K562 (cell line): ENCODE results near the gene HTR1D. TPM values are rescaled to one million over a fixed set of nuclear protein-coding genes. Genes with fewer than 3 reads are reported as not detected.

Source experiments
- CAMTA2 ChIP-seq: fragments of 250-450 bp; sonication (Bioruptor Pico); conservative IDR thresholded peaks from 2 replicates; pipeline ENCODE4 v1.5.1; 2022
- CREM ChIP-seq: IDR thresholded peaks from 2 replicates; pipeline ENCODE4 v1.6.1; 2014; ENCODE audit warnings: antibody characterized with exemption, low read depth
- HDAC2 ChIP-seq: fragments of 450-650 bp; IDR thresholded peaks from 2 replicates; pipeline ENCODE4 v1.6.1; 2016; ENCODE audit warnings: mild to moderate bottlenecking
- MAFG ChIP-seq: fragments of 450-650 bp; conservative IDR thresholded peaks from 2 replicates; pipeline ENCODE4 v1.6.1; 2016; ENCODE audit warnings: missing genetic modification characterization, missing compliant biosample characterization
- MBD2 ChIP-seq: sonication (generic); IDR thresholded peaks from 2 replicates; pipeline ENCODE4 v1.6.1; 2016; ENCODE audit warnings: low read depth, borderline replicate concordance
- MECOM ChIP-seq: fragments of 250-450 bp; sonication (Bioruptor Pico); IDR thresholded peaks from 2 replicates; pipeline ENCODE4 v1.8.0; 2022; ENCODE audit warnings: inconsistent platforms
- PHF8 ChIP-seq: fragments of 200-600 bp; sonication (generic); IDR thresholded peaks from 2 replicates; pipeline ENCODE4 v1.6.1; 2012; ENCODE audit warnings: mixed run types, mild to moderate bottlenecking, inconsistent platforms, low read length, moderate library complexity, borderline replicate concordance
- PRMT5 ChIP-seq: sonication (generic); formaldehyde crosslinking; IDR thresholded peaks from 2 replicates; pipeline ENCODE4 v1.5.0; 2020; ENCODE audit warnings: missing genetic modification reagents
- SMARCE1 ChIP-seq: fragments of 450-650 bp; IDR thresholded peaks from 2 replicates; pipeline ENCODE4 v1.7.1; 2016; ENCODE audit warnings: mild to moderate bottlenecking
- SP1 ChIP-seq: sonication (generic); formaldehyde crosslinking; IDR thresholded peaks from 2 replicates; pipeline ENCODE4 v1.8.1; 2022; ENCODE audit warnings: mild to moderate bottlenecking, missing genetic modification reagents
- ZNF444 ChIP-seq: fragments of 250-450 bp; sonication (Bioruptor Pico); IDR thresholded peaks from 2 replicates; pipeline ENCODE4 v1.4.0; 2020; ENCODE audit warnings: mild to moderate bottlenecking, moderate library complexity
- ZNF57 ChIP-seq: fragments of 450-650 bp; formaldehyde crosslinking; IDR thresholded peaks from 2 replicates; pipeline ENCODE4 v1.4.0; 2020; ENCODE audit warnings: mild to moderate bottlenecking, moderate library complexity
- ZNF830 ChIP-seq: fragments of 250-450 bp; sonication (Bioruptor Pico); IDR thresholded peaks from 2 replicates; pipeline ENCODE4 v1.5.0; 2021; ENCODE audit warnings: mild to moderate bottlenecking
- polyA plus RNA-seq, 8 experiments: library from polyadenylated mRNA; depleted of rRNA in 4 of 8; stranded (reverse) in 5 of 8; unstranded in 3 of 8; fragments of >200 nt; fragmentation: Nextera tagmentation in 2 of 8; fragmentation: Illumina TruSeq in 1 of 8; extraction: Ambion mirVana in 2 of 8; extraction: Trizol in 1 of 8; gene quantifications; 2 replicates each; pipeline versions ENCODE4 v1.2.1 to v1.2.3, GENCODE V29; 2011 to 2014; ENCODE audit warnings: inconsistent platforms in 1 of 8, missing spikeins in 1 of 8
- total RNA-seq, 7 experiments: library from RNA; depleted of rRNA in 6 of 7; stranded (reverse); fragments of >200 nt in 6 of 7; fragmentation: Illumina TruSeq in 2 of 7; extraction: Trizol in 2 of 7; gene quantifications; 2 replicates each; pipeline versions ENCODE4 v1.2.1 to v1.2.3, GENCODE V29; 2011 to 2021; ENCODE audit warnings: low replicate concordance in 1 of 7
- TF ChIP-seq, protein P1 (sequence below), 2 experiments: IDR thresholded peaks; 2 replicates each; pipeline ENCODE4 v1.6.1; 2012; ENCODE audit warnings: improper control_type of control experiment in 2 of 2, low read depth in 2 of 2, low read length in 2 of 2, borderline replicate concordance in 1 of 2
- TF ChIP-seq, protein P2 (sequence below): fragments of 450-650 bp; formaldehyde crosslinking; IDR thresholded peaks from 2 replicates; pipeline ENCODE4 v1.4.0; 2020; ENCODE audit warnings: mild to moderate bottlenecking, moderate library complexity
- TF ChIP-seq, protein P3 (sequence below): sonication (generic); formaldehyde crosslinking; IDR thresholded peaks from 2 replicates; pipeline ENCODE4 v1.8.0; 2022; ENCODE audit warnings: mild to moderate bottlenecking, missing genetic modification reagents
- TF ChIP-seq, protein P4 (sequence below): IDR thresholded peaks from 2 replicates; pipeline ENCODE4 v1.6.1; 2011; ENCODE audit warnings: borderline replicate concordance, low read depth, mild to moderate bottlenecking, moderate library complexity, low read length; ENCODE audit not compliant: insufficient read depth, poor library complexity, severe bottlenecking

HTR1D gene
- total and polyA plus RNA-seq, 9 of the 15 experiments (the other 6 are each of a cell fraction or from before 2014, with no cell fraction given): 0.03 to 0.09 (median 0.04) TPM; not detected in 4

DNA sequence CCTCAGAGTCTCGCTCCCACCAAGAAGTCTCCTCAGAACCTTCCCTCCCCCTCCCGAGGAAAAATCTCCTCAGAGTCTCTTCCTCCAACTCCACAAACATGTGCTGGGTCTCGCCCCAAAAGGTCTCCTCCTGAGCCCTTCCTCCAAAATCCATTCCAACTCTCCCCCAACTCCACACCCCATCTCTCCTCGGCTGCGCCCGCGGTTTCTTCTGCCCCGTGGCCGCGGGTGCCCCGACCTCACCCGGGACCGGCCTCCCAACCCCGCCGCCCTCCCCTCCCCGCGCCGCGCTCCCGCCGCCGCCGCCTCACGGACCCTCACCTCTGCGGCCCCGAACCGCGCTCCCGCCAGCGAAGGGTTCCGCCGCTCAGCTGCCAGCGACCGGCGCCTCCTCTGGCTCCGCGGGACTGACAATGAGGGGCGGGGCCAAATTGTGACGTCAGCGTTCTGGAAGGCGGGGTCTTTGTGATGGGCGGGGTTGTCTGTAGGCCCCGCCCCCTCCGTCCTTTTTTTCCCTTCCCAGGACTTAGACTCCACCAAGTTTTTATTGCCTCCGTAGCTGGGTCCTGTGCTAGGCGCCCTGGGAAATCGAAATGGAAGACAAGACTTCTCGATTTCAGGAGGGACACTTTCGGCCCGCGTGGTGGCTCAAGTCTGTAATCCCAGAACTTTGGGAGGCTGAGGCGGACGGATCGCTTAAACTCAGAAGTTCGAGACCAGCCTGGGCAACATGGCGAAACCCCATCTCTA lies 48.7 kb downstream of the HTR1D start, which contains the start of gene LUZP1 (continued):
- TF ChIP-seq, protein P1, sequence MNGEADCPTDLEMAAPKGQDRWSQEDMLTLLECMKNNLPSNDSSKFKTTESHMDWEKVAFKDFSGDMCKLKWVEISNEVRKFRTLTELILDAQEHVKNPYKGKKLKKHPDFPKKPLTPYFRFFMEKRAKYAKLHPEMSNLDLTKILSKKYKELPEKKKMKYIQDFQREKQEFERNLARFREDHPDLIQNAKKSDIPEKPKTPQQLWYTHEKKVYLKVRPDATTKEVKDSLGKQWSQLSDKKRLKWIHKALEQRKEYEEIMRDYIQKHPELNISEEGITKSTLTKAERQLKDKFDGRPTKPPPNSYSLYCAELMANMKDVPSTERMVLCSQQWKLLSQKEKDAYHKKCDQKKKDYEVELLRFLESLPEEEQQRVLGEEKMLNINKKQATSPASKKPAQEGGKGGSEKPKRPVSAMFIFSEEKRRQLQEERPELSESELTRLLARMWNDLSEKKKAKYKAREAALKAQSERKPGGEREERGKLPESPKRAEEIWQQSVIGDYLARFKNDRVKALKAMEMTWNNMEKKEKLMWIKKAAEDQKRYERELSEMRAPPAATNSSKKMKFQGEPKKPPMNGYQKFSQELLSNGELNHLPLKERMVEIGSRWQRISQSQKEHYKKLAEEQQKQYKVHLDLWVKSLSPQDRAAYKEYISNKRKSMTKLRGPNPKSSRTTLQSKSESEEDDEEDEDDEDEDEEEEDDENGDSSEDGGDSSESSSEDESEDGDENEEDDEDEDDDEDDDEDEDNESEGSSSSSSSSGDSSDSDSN (IDR thresholded peaks at IDR 0.05; ENCODE audit: borderline replicate concordance in 1 of 2, low read depth in 2 of 2, low read length in 2 of 2): peak; percentile 73 to 96; a peak in 3 of 4 replicates
- TF ChIP-seq PRMT5 (CRISPR knock-in tag) (no peak), MBD2 (peak; percentile 69; the same call in 1 of the 2 replicates), MAFG (tag) (peak; percentile 83), PHF8 (peak; percentile 48; the same call in 1 of the 2 replicates), SMARCE1 (peak; percentile 24; the same call in 1 of the 2 replicates), MECOM (CRISPR knock-in tag) (no peak), CREM (peak; percentile 95), CAMTA2 (CRISPR knock-in tag) (0 out of 2 replicates have a peak, but pooled peaks have one; percentile 56), HDAC2 (0 out of 2 replicates have a peak, but pooled peaks have one; percentile 21), SP1 (CRISPR knock-in tag) (peak; percentile 91), ZNF57 (CRISPR knock-in tag) (peak; percentile 30; the same call in 1 of the 2 replicates), ZNF444 (CRISPR knock-in tag) (no peak), ZNF830 (no peak)
- TF ChIP-seq, protein P2, sequence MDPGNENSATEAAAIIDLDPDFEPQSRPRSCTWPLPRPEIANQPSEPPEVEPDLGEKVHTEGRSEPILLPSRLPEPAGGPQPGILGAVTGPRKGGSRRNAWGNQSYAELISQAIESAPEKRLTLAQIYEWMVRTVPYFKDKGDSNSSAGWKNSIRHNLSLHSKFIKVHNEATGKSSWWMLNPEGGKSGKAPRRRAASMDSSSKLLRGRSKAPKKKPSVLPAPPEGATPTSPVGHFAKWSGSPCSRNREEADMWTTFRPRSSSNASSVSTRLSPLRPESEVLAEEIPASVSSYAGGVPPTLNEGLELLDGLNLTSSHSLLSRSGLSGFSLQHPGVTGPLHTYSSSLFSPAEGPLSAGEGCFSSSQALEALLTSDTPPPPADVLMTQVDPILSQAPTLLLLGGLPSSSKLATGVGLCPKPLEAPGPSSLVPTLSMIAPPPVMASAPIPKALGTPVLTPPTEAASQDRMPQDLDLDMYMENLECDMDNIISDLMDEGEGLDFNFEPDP: no peak
- TF ChIP-seq, protein P3, sequence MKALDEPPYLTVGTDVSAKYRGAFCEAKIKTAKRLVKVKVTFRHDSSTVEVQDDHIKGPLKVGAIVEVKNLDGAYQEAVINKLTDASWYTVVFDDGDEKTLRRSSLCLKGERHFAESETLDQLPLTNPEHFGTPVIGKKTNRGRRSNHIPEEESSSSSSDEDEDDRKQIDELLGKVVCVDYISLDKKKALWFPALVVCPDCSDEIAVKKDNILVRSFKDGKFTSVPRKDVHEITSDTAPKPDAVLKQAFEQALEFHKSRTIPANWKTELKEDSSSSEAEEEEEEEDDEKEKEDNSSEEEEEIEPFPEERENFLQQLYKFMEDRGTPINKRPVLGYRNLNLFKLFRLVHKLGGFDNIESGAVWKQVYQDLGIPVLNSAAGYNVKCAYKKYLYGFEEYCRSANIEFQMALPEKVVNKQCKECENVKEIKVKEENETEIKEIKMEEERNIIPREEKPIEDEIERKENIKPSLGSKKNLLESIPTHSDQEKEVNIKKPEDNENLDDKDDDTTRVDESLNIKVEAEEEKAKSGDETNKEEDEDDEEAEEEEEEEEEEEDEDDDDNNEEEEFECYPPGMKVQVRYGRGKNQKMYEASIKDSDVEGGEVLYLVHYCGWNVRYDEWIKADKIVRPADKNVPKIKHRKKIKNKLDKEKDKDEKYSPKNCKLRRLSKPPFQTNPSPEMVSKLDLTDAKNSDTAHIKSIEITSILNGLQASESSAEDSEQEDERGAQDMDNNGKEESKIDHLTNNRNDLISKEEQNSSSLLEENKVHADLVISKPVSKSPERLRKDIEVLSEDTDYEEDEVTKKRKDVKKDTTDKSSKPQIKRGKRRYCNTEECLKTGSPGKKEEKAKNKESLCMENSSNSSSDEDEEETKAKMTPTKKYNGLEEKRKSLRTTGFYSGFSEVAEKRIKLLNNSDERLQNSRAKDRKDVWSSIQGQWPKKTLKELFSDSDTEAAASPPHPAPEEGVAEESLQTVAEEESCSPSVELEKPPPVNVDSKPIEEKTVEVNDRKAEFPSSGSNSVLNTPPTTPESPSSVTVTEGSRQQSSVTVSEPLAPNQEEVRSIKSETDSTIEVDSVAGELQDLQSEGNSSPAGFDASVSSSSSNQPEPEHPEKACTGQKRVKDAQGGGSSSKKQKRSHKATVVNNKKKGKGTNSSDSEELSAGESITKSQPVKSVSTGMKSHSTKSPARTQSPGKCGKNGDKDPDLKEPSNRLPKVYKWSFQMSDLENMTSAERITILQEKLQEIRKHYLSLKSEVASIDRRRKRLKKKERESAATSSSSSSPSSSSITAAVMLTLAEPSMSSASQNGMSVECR (CRISPR knock-in tag): peak; percentile 77
- TF ChIP-seq, protein P4, sequence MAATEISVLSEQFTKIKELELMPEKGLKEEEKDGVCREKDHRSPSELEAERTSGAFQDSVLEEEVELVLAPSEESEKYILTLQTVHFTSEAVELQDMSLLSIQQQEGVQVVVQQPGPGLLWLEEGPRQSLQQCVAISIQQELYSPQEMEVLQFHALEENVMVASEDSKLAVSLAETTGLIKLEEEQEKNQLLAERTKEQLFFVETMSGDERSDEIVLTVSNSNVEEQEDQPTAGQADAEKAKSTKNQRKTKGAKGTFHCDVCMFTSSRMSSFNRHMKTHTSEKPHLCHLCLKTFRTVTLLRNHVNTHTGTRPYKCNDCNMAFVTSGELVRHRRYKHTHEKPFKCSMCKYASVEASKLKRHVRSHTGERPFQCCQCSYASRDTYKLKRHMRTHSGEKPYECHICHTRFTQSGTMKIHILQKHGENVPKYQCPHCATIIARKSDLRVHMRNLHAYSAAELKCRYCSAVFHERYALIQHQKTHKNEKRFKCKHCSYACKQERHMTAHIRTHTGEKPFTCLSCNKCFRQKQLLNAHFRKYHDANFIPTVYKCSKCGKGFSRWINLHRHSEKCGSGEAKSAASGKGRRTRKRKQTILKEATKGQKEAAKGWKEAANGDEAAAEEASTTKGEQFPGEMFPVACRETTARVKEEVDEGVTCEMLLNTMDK: peak; percentile 53
